Hematopoietic multipotent progenitor cell (in vitro differentiated cells): ENCODE measurements around the gene MTA3. TPM values are rescaled to one million over a fixed set of nuclear protein-coding genes. Genes with fewer than 3 reads are reported as not detected.
A peak's percentile ranks its signal among the peaks of the same experiment; 100 is the strongest.

Experiments
- DNase-seq, 3 donors: peaks; one replicate each; pipeline ENCODE4 v3.0.0-alpha.2; 2011 to 2015; ENCODE audit warnings: low read depth in 2 of 3, low spot score in 2 of 3
- small RNA-seq: library from RNA; depleted of rRNA; stranded (forward); fragments of <200 nt; gene quantifications from one replicate; pipeline ENCODE3, GENCODE V24; 2012
- total RNA-seq: library from RNA; depleted of rRNA; stranded (reverse); fragments of >200 nt; gene quantifications from one replicate; pipeline ENCODE4 v1.2.3, GENCODE V29; 2012

The MTA3 gene
- total RNA-seq, 1 donor = 3.5 TPM

DNA sequence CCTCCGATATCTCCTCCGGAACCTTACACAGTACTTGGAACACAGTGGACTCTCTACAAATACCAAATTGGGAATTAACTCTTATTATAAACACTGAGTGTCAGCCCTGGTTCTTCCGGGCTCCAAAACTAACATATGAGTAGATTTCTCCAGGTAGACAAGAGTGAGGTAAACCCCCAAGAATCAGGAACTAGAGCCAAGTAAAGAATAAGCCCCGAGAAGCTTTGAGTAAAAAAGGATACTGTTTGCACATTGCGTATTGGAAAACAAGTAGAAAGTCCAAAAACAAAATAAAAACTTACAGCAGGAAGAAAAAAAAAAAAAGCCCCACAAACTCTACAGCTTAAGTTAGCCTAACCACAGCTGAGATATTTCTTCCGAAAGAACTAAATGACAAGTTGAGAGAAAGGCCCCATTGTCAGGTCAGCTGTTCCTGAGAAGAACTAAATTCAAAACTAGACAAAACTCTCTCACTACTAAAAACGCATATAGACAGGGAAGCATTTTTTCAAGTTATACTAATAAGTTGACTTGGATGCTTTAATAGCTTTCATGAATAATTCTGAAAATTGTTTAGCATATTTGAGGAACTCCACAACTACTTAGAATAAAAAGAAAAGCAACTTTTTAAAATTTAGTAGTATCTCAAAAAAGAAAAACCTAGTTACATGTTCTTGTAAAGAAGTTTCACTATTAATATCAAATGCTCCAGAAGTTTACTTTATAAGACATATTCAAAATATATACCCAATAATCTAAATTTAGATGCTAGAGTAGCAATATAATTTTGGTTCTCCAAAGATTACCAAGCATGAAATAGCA lies 228.2 kb downstream of the MTA3 start:
- DNase-seq = no peak

DNA sequence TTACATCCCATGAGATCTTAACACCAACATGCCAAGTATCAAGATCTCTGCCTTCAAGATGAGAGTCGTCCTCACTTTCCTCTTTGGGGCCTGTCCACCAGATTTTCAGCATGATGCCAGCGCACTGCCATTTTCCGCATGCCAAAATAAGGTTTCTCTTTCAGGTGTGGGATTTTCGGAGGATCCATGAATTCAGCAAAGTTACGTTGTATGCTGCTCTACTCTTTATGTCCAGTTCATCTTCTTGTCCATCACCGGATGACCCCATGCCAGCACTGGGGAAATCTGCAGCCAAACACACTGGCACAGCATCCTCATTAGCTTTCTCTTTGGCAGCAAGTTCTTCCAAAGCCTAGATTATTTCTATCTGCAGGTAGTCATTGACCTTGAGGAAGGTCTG lies 228.8 kb downstream of the MTA3 start:
- no peak for DNase-seq

- DNase-seq = no peak
Measured at GRCh38 chr2:42799881-42800280, 231.4 kb downstream of the MTA3 start.

- DNase-seq = no peak
Measured at GRCh38 chr2:42800461-42800962, 232.1 kb downstream of the MTA3 start.

- no peak for DNase-seq
Measured at GRCh38 chr2:42800981-42801380, 232.5 kb downstream of the MTA3 start.

DNA sequence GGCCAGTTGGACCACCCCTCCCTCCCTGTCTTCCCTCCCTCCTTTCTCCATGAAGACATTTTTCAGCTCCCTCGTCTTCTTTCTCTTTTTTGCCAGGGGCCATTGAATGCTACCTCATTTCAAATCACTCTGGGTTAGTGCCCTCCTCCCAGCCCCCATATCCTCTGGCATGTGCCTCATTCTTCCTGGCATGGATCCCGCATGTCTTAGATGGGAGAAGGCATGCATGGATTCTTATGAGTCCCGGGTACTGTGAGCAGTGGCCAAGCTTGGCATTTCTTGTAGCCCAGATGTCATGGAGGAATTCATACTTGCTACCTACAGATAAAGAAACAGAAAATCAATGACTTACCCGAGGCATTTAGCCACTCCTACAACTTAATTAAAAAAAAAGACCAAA lies 232.9 kb downstream of the MTA3 start:
- no peak for DNase-seq

- no peak for DNase-seq
Measured at GRCh38 chr2:42802150-42802549, 233.7 kb downstream of the MTA3 start.

- peak in 1 of 3 donors; percentile 19 for DNase-seq
Measured at GRCh38 chr2:42804338-42804737, 235.9 kb downstream of the MTA3 start.

DNA sequence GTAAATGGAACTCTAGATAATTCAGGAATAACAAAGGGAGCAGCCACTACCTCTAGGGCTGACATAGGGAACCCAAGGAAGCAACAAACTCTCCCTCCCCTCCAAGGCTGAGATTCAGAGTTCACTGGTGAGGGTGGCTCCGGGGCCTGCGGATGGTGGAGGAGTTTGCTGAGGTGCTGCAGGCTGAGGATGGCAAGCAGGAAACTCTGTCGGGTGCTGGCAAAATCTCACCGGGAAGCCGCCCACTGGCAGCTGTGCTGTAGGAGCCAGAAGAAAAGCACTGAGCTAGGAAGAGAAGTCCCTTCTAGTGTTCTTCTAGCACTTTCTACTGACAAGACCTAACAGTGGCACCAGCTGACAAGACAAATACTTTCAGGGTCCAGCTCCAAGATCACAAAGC lies 236.5 kb downstream of the MTA3 start:
- no peak for DNase-seq

Small RNA genes lying within 50 kb of the gene (small RNA-seq; reads per million reads assigned to genes)
- gene AC074375.1 = not detected
- not detected for gene RNU6-137P

Other genes starting within 250 kb of the MTA3 start
- gene COX7A2L, start 207.4 kb upstream of the MTA3 start, total RNA-seq = 78.4 TPM
- under 0.01 TPM for gene KCNG3, start 74.7 kb upstream of the MTA3 start, total RNA-seq
- 1.3 TPM for gene OXER1, start 195.5 kb downstream of the MTA3 start, total RNA-seq
- gene HAAO, start 224.0 kb downstream of the MTA3 start, total RNA-seq = 21.5 TPM